ENCODE results near the gene DSE.

- TF ChIP-seq POLR2AphosphoS5 (IDR thresholded peaks at IDR 0.05; ENCODE audit: low read depth, low read length) (no peak), TAF1 (IDR thresholded peaks at IDR 0.05; ENCODE audit: low read depth, low read length) (no peak), POLR2A (IDR thresholded peaks at IDR 0.05; ENCODE audit: low read depth, low read length) (peak; percentile 56), PAX5 (IDR thresholded peaks at IDR 0.05; ENCODE audit: insufficient read depth, low read length, severe bottlenecking) (no peak), SPI1 (IDR thresholded peaks at IDR 0.05; ENCODE audit: low read depth, low read length) (peak; percentile 99)
Measured at GRCh38 chr6:116409756-116410155, 39.0 kb downstream of the DSE start.
